ENCODE measurements around the gene CMBL.
A peak's percentile ranks its signal among the peaks of the same experiment; 100 is the strongest.
"Not testable (repeated sequence)": the region's sequence is repeated elsewhere in the genome, so short reads cannot be mapped to it uniquely, and the experiment has no call there.

CMBL gene

DNA sequence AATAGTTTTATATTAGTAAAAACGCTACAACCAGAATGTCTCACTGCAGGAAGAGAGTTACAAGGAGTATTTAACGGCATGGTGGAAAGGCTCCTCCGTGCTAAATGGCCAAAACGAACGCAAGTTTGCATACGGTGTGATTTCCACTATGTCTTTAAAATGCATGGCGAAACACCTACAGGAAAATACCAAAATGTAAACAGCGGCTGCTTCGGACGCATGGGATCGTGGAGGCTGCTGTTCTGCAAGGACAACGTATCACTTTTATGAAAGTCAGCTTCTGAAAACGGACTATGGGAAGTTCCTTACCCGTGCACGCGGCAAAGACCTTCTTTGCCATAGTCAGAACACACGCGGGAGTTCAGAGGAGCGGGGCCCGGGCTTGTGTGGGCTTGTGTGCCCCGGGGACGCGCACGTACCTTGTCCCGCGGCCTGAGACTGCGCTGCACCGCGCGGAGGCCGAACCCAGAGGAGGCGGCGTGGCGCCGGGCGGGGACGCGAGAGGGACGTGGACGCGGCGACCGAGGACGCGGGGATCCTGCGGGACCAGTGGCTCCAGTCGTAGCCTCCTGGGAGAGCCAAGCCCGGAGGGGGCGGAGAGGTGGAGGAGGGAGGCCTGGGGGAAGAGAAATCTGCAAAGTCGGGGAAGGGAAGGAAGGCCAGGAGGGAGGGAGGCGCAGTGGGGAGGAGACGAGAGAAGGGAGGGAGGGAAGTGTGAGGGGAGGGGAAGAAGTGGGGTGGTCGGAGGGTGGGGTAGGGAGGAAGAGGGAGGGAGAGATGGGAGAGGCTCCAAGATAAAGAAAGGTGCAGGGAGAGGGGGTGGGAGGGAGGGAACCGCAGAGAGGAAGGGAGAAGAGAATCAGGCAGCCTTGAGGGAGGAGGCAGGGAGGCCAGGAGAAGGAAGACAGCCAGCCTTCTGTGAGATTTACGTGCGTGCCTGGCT, at the start of gene CMBL:
Gene CMBL (minus strand): TSS at position 697 of the 943 bp plus-strand sequence. CDS start 17,140 bp downstream, outside the sequence.
- H3K4me1 Mint-ChIP-seq = peaks cover 7% of the 10 kb centered on the region
- no peaks in the 10 kb centered on the region for H3K36me3 Mint-ChIP-seq
- H3K27ac Mint-ChIP-seq = peak within 1 kb of the TSS; percentile 77
- H3K4me3 Mint-ChIP-seq = peak within 1 kb of the TSS; percentile 89
- peak; percentile 77 for ATAC-seq
- H3K9me3 Mint-ChIP-seq = no peaks in the 10 kb centered on the region
- H3K27me3 Mint-ChIP-seq = peaks cover 45% of the 10 kb centered on the region

DNA sequence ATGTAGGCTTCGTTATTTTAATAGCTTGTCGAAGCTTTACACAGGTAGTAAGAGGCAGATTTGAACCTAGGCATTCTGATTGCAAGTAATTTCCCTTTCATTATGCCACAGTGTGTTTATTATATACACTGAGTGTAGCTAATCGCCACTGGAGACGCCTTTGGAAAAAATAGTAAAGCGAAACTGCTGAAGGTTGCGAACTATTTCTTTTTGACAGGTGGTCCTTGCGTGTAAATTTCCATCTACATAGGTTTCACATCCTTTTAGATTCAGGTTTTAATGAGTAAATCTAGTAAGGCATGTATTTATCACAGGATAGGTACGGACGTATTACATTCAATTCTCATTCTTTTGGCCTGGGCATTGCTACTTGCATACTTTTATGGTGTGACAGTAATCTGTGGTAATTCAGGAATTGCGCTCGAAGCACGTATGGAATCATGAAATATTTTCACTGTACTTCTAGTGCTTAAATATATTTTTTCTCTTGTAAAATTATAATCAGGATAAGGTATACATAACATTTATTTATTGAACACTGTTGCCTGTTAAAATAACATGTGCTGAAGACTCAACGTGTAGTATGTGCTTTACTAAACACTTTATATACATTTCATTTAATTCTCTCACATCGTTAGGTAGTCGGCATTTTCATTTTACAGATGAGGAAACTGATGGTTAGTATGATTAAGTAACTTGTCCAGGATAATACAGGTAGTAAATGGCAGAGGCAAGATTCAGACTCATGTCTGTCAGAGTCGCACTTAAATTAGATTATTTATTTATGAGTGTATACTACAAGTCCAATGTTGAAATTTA, 47.6 kb upstream of the CMBL start:
- Mint-ChIP-seq H3K36me3 (peaks cover 6% of the 10 kb centered on the region), H3K4me3 (peak overlapping the region; percentile 100), H3K4me1 (peaks cover 38% of the 10 kb centered on the region), H3K9me3 (no peaks in the 10 kb centered on the region), H3K27ac (peak overlapping the region; percentile 99), H3K27me3 (no peaks in the 10 kb centered on the region)
- ATAC-seq = peak; percentile 5

DNA sequence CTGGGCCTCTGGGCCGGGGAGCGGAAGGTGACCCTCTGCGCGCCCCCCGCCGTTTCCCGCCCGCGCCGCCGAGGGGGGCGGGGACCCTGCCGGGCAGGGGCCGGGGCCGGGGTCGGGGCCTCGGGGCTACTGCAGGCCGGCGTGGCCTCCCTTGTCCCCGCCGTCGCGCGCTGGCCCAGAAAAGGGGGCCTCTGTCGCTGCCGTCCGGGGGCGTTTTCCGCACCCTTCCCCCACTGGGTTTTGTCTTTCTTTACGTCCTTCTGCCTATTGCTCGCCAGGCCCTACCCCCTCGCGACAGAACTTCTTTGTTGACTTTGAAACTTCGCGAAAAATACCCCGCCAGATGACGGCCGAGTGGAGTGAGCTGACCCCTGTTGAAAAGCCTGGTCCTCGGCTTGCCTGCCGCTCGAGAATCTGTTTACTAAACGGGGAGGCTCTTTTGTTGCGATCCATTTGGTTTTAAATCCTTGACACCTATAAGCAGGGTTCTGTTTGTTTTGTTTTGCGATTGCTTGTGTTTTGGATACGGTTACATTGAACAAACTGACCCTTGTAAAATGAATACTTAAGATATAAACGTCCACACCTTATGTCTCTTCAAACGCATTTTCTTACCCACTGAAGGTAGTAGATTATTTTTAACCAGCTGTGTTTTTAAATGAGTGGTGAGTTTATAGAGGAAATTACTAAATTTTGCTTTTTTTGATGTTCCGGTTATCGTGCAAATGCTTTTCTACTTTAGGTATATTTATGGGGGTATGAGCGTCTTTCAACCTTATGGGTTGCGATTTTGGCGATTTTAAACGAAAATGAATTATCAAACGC, 46.6 kb upstream of the CMBL start:
- Mint-ChIP-seq H3K4me1 (peaks cover 30% of the 10 kb centered on the region), H3K27me3 (no peaks in the 10 kb centered on the region), H3K9me3 (no peaks in the 10 kb centered on the region), H3K27ac (peak overlapping the region; percentile 99), H3K36me3 (peaks cover 6% of the 10 kb centered on the region), H3K4me3 (peak overlapping the region; percentile 100)
- peak; percentile 31 for ATAC-seq

DNA sequence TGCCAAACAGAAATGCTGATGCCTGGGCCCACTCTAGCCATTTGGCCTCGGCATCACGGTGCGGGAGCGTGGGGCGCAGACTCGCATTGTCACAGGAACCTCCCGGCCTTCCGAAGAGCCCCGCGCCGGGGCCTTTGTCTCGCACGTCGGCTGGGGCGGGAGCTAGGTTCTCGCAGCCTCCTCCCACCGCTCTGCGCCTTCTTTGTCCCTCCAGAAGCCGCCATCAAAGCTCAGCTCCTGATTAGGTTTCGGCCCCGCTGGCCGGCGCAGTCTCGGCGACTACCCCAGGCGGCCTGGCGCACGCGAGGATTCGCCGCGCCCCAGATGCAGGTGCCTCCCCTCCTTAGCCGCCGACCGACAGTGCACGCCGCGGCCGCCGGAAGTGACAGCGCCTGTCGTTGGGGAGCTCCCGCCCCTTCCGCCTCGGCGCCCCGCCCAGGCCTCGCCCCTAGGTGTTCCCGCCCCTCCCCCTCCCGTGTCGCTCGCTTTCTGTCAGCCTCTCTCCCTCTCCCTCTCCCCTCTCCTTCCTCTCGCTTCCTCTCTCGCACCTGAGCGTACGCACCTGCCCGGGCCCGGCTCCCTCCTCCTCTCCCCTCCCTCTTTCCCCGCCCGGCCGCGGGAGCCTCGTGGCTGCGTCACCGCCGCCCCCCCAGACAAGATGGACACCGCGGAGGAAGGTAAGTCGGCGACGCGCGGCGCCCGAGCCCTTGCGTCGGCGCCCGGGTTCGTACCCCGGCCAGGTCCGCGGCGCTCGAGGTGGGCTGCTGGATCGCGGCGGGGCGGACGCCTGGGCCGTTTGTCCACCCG, 45.7 kb upstream of the CMBL start, which contains the start of gene MARCHF6:
Gene MARCHF6 (plus strand): TSS at position 455 of the 807 bp plus-strand sequence. CDS start 204 bp downstream, at position 659.
- H3K9me3 Mint-ChIP-seq = no peaks in the 10 kb centered on the region
- ATAC-seq = peak; percentile 94
- H3K27me3 Mint-ChIP-seq = no peaks in the 10 kb centered on the region
- H3K27ac Mint-ChIP-seq = peak within 1 kb of the TSS; percentile 99
- H3K4me3 Mint-ChIP-seq = peak within 1 kb of the TSS; percentile 100
- H3K36me3 Mint-ChIP-seq = peaks cover 6% of the 10 kb centered on the region
- peaks cover 30% of the 10 kb centered on the region for H3K4me1 Mint-ChIP-seq

DNA sequence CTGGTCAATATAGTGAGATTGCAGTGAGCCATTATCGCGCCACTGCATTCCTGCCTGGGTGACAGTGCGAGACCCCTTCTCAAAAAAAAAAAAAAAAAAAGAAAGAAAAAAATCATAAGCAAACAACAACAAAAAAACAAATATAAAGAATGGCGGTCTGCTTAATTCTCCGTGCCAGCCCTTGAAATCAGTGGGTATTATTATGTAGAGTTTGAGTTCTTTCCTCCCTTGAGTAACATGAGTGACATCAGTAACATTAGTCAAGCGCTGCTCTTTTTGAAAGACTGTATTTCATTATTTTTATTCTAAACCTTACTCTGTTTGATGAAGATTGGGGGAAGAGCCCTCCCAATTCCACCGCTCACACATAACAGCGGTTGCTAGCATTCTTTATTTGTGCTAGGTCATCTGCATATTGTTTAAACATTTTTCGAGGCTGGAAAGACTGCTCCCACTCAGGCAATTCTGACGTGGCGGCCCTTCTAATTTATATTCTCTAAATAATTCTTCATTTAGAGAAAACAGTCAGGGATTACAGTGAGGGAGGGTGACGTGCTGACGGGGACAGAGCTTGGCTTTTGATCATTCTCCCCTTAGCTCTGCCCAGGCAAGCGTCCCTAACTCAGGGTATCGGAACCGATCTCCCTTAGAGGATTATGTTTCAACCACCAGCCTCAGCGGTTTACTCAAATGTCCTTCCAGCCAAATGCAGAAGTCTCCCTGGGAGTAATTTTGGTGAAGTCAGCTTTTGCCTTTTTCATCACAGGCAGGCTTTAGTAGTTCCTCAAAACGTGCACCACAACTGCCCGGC, 44.9 kb upstream of the CMBL start:
- Mint-ChIP-seq H3K9me3 (no peaks in the 10 kb centered on the region), H3K4me1 (peaks cover 22% of the 10 kb centered on the region), H3K27me3 (no peaks in the 10 kb centered on the region), H3K4me3 (peak overlapping the region; percentile 95), H3K27ac (peak overlapping the region; percentile 99), H3K36me3 (no peaks in the 10 kb centered on the region)
- peak; percentile 72 for ATAC-seq

DNA sequence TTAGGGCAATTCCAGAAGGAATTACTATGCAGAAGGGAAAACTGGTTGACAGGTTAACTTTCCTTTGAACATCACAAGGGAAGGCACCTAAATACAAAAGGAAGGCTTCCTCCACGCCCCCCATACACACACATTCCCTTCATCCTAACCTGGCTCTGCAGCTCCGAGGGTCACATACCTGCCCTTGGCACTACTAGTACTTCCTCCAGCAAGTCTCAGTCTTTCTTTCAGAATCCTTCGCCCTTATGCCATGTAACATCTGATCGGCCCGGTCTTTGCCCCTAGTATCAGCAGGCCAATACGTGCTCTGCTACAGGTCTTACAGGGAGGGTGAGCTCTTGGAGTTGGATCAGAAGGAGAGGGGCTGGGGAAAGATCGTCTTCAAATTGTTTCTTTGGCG, 44.2 kb upstream of the CMBL start:
- no peaks in the 10 kb centered on the region for H3K9me3 Mint-ChIP-seq
- no peaks in the 10 kb centered on the region for H3K27me3 Mint-ChIP-seq
- peak overlapping the region; percentile 18 for H3K4me3 Mint-ChIP-seq
- ATAC-seq = no peak
- peak overlapping the region; percentile 99 for H3K27ac Mint-ChIP-seq
- no peaks in the 10 kb centered on the region for H3K36me3 Mint-ChIP-seq
- peaks cover 17% of the 10 kb centered on the region for H3K4me1 Mint-ChIP-seq

DNA sequence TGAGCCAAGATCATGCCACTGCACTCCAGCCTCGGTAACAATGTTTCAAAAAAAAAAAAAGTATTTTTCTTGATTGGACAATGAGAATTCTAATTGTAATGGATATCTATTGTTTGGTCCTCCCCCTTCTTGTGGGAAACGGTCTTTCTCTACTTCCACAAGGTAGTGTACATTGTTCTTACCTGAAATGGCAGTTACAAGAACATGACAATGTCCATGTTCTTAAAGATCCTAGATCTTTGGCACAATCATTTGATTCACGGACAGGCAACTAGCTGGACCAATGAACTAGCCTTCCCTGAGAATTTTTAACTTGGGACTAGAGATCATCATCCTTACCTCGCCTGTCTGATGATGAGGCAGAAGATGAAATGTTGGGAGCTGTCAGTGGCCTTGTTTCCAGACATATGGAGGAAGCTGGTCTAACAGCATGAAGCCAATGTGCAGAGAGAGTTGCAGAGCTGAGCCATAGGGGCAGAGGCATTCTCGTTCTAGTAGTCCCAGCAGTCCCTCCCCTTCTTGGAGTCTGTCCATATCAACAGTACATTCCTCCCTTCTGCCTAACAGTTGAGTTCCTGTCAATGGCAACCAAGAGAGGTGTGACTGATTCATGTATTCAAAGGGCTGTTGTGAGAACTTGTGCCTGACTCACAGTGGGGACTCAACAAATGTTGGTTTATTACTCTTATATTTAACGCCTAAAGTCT, 43.6 kb upstream of the CMBL start:
- H3K27ac Mint-ChIP-seq = peak overlapping the region; percentile 99
- H3K4me1 Mint-ChIP-seq = peaks cover 13% of the 10 kb centered on the region
- no peak overlapping the region for H3K4me3 Mint-ChIP-seq
- no peaks in the 10 kb centered on the region for H3K27me3 Mint-ChIP-seq
- no peaks in the 10 kb centered on the region for H3K9me3 Mint-ChIP-seq
- ATAC-seq = no peak
- no peaks in the 10 kb centered on the region for H3K36me3 Mint-ChIP-seq

DNA sequence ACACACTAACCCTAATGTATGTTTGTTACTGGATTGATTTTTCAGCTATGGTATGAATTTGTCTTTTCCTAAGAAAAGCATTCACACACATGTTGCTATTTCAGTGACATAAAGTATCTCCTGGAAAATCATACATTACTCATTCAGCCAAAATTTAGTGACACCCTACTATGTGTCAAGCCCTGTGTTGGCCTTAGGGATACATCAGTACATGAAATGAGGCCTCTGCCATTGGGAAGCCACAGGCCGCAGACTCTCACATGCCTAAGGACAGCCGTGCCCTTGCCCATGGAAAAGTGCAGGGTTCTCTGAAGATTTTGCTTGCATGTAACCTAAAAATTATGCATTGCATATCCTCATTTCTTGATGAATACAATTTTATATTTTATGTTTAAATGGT, 40.6 kb upstream of the CMBL start:
- no peaks in the 10 kb centered on the region for H3K27me3 Mint-ChIP-seq
- H3K36me3 Mint-ChIP-seq = no peaks in the 10 kb centered on the region
- no peak overlapping the region for H3K27ac Mint-ChIP-seq
- no peak overlapping the region for H3K4me3 Mint-ChIP-seq
- H3K9me3 Mint-ChIP-seq = no peaks in the 10 kb centered on the region
- H3K4me1 Mint-ChIP-seq = peaks cover 7% of the 10 kb centered on the region
- no peak for ATAC-seq

DNA sequence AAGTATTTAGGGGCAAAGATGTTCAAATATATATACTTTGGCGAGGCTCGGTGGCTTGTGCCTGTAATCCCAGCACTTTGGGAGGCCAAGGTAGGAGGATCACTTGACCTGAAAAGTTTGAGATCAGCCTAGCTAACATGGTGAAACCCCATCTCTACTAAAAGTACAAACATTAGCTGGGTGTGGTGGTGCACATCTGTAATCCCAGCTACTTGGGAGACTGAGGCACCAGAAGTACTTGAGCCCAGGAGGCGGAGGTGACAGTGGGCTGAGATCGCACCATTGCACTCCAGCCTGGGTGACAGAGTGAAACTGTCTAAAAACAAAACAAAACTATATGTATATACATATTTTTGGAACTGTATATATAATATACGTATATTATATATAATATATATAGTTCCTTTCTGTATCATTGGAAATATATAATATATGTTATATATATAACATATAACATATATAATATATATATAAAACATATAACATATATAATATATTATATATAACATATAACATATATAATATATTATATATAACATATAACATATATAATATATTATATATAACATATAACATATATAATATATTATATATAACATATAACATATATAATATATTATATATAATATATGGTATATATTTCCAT, 36.9 kb upstream of the CMBL start:
- not testable (repeated sequence) for H3K36me3 Mint-ChIP-seq, H3K27me3 Mint-ChIP-seq, H3K4me1 Mint-ChIP-seq, H3K4me3 Mint-ChIP-seq, ATAC-seq, H3K9me3 Mint-ChIP-seq, H3K27ac Mint-ChIP-seq

DNA sequence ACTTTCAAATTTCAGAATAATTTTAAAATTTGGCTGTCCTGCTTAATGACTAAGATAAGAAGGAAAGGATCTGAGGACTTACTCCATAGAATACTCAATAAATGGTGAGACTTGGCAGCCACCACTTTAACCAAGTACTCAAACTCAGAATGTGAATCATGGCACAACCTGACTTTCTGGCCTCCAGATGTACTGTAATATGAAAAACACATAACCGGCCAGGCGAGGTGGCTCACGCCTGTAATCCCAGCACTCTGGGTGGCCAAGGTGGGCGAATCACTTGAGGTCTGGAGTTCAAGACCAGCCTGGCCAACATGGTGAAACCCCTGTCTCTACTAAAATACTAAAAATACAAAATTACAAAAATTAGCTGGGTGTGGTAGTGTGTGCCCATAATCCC, 35.8 kb upstream of the CMBL start:
- ATAC-seq = no peak
- Mint-ChIP-seq H3K9me3 (no peaks in the 10 kb centered on the region), H3K36me3 (no peaks in the 10 kb centered on the region), H3K4me1 (no peaks in the 10 kb centered on the region), H3K27me3 (no peaks in the 10 kb centered on the region), H3K4me3 (no peak overlapping the region), H3K27ac (no peak overlapping the region)

DNA sequence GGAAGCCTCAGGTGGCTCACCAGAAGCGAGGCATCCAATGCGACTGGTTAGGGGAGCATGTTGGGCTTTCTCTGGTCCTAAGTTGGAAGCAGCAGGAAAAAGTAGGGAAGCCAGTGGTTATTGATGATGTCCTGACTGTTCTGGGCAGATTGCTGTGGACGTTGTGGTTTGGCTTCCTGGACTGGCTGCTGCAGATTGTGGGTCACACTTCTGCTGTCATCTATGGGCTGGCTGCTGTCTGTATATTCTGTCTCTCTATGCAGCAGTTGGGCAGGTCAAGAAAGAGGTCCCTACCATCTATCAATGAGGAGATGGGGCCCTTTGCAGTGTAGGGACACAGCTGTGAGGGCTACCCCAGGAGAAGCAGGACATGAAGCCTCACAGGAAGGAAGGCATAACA, 32.3 kb upstream of the CMBL start:
- Mint-ChIP-seq H3K36me3 (no peaks in the 10 kb centered on the region), H3K27me3 (peaks cover 16% of the 10 kb centered on the region), H3K27ac (no peak overlapping the region), H3K4me3 (no peak overlapping the region), H3K9me3 (no peaks in the 10 kb centered on the region), H3K4me1 (no peaks in the 10 kb centered on the region)
- no peak for ATAC-seq

DNA sequence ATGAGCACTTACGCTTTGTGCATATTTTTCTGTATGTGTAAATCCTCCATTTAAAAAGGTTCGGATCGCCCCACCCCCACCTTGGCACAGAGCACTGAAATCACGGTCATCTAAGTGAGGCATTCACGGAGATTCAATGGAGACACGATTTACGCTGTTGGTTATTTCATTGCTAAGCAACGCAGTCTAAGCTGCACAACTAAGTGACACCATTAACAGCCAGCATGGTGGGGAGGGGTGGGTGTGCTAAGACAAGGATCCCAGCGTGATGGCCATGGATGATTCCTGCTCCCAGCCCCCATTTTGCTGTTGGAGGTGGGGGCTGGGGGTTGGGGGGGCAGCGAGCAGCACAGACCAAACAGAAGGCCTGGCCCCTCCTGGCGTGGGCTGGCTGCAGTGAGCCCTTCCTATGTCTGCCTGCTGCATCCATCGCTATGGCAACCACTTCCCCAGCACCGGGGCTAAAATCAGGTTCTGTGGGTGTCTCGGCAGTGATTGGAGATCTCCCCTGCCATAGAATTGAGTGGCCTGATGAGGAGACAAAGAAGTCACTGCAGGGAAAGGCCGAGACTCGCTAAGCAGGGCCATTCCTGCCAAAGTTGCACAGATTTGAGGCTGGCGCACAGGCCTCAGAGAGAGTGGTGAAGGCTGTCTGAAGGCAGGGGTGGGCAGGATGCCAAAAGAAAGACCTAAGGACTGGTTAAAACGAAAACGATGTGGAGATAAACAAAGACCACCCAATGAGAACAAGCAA, 31.5 kb upstream of the CMBL start:
- Mint-ChIP-seq H3K4me3 (no peak overlapping the region), H3K36me3 (no peaks in the 10 kb centered on the region), H3K27me3 (peaks cover 23% of the 10 kb centered on the region), H3K4me1 (no peaks in the 10 kb centered on the region), H3K27ac (no peak overlapping the region), H3K9me3 (no peaks in the 10 kb centered on the region)
- ATAC-seq = no peak
